ENCODE results near the gene KIF6. TPM values are rescaled to one million over a fixed set of nuclear protein-coding genes. Genes with fewer than 3 reads are reported as not detected.

Gene KIF6
- polyA plus RNA-seq, 4 donors, result 0.72 to 5.5 (median 4.1) TPM

Other genes with a start within 250 kb of the KIF6 start
- gene DAAM2, start 67.0 kb upstream of the KIF6 start, polyA plus RNA-seq (ENCODE audit: insufficient read length in 4 of 4), result 10 to 100 TPM; 24.0 to 71.8 (median 25.4) TPM
- 10 to 100 TPM in 3 of 4 donors, 1 to 10 TPM in 1; 8.5 to 13.7 (median 11.9) TPM for gene MOCS1, start 209.1 kb upstream of the KIF6 start, polyA plus RNA-seq (ENCODE audit: insufficient read length in 4 of 4)

Measured in left renal pelvis (tissue), 4 donors.